ENCODE results near the gene TOPORS.

Gene TOPORS

GRCh38 chr9:32558408-32558934, 6.1 kb upstream of the TOPORS start:
- TF ChIP-seq EZH2phosphoT487 (IDR thresholded peaks at IDR 0.05; ENCODE audit: borderline replicate concordance, low read length) (no peak), CTCF (IDR thresholded peaks at IDR 0.05; ENCODE audit: low read depth, low read length, poor library complexity, severe bottlenecking) (no peak)
- Histone ChIP-seq H3K4me2 (ENCODE audit: low read length) (no peak overlapping the region), H3K9me3 (ENCODE audit: control insufficient read depth, insufficient read depth, low read length) (no peaks in the 10 kb centered on the region), H3K36me3 (ENCODE audit: control insufficient read depth, low read length) (peaks cover 22% of the 10 kb centered on the region), H3K4me1 (ENCODE audit: control insufficient read depth, low read length) (peaks cover 24% of the 10 kb centered on the region), H3K4me3 (ENCODE audit: low read length) (no peak overlapping the region), H3F3A (ENCODE audit: control insufficient read depth, insufficient read depth) (peaks cover 7% of the 10 kb centered on the region), H3K27ac (ENCODE audit: low read depth, low read length) (no peak overlapping the region), H4K20me1 (ENCODE audit: control insufficient read depth, insufficient read depth, low read depth, low read length) (no peaks in the 10 kb centered on the region; the same call in 1 of the 2 replicates), H3K79me2 (ENCODE audit: control insufficient read depth, low read length) (peaks cover 58% of the 10 kb centered on the region), H3K27me3 (ENCODE audit: control insufficient read depth, low read length) (no peaks in the 10 kb centered on the region), H3K9me2 (replicated peaks; ENCODE audit: control insufficient read depth, low read length) (no peaks in the 10 kb centered on the region)

- Histone ChIP-seq H3K4me1 (ENCODE audit: control insufficient read depth, low read length) (peaks cover 34% of the 10 kb centered on the region), H3K9me3 (ENCODE audit: control insufficient read depth, insufficient read depth, low read length) (no peaks in the 10 kb centered on the region), H3F3A (ENCODE audit: control insufficient read depth, insufficient read depth) (peaks cover 11% of the 10 kb centered on the region), H3K4me2 (ENCODE audit: low read length) (no peak overlapping the region), H3K27me3 (ENCODE audit: control insufficient read depth, low read length) (no peaks in the 10 kb centered on the region), H3K27ac (ENCODE audit: low read depth, low read length) (no peak overlapping the region), H3K9me2 (replicated peaks; ENCODE audit: control insufficient read depth, low read length) (no peaks in the 10 kb centered on the region), H4K20me1 (ENCODE audit: control insufficient read depth, insufficient read depth, low read depth, low read length) (peaks cover 9% of the 10 kb centered on the region), H3K36me3 (ENCODE audit: control insufficient read depth, low read length) (peaks cover 40% of the 10 kb centered on the region), H3K79me2 (ENCODE audit: control insufficient read depth, low read length) (peaks cover 80% of the 10 kb centered on the region), H3K4me3 (ENCODE audit: low read length) (no peak overlapping the region)
- TF ChIP-seq CTCF (IDR thresholded peaks at IDR 0.05; ENCODE audit: low read depth, low read length, poor library complexity, severe bottlenecking) (no peak), EZH2phosphoT487 (IDR thresholded peaks at IDR 0.05; ENCODE audit: borderline replicate concordance, low read length) (no peak)
Observed at GRCh38 chr9:32554591-32554990, 2.2 kb upstream of the TOPORS start.

- H3K9me2 ChIP-seq (replicated peaks; ENCODE audit: control insufficient read depth, low read length) = no peaks in the 10 kb centered on the region
- peak overlapping the region; percentile 94; the same call in 1 of the 2 replicates for H3K4me2 ChIP-seq (ENCODE audit: low read length)
- peaks cover 80% of the 10 kb centered on the region for H3K79me2 ChIP-seq (ENCODE audit: control insufficient read depth, low read length)
- H3K27me3 ChIP-seq (ENCODE audit: control insufficient read depth, low read length) = no peaks in the 10 kb centered on the region
- H3F3A ChIP-seq (ENCODE audit: control insufficient read depth, insufficient read depth) = peaks cover 11% of the 10 kb centered on the region
- peaks cover 13% of the 10 kb centered on the region for H4K20me1 ChIP-seq (ENCODE audit: control insufficient read depth, insufficient read depth, low read depth, low read length)
- no peaks in the 10 kb centered on the region for H3K9me3 ChIP-seq (ENCODE audit: control insufficient read depth, insufficient read depth, low read length)
- H3K4me1 ChIP-seq (ENCODE audit: control insufficient read depth, low read length) = peaks cover 29% of the 10 kb centered on the region
- H3K36me3 ChIP-seq (ENCODE audit: control insufficient read depth, low read length) = peaks cover 44% of the 10 kb centered on the region
- no peak for TF ChIP-seq EZH2phosphoT487 (IDR thresholded peaks at IDR 0.05; ENCODE audit: borderline replicate concordance, low read length)
- no peak for TF ChIP-seq CTCF (IDR thresholded peaks at IDR 0.05; ENCODE audit: low read depth, low read length, poor library complexity, severe bottlenecking)
- H3K4me3 ChIP-seq (ENCODE audit: low read length) = no peak overlapping the region
- H3K27ac ChIP-seq (ENCODE audit: low read depth, low read length) = no peak overlapping the region
Observed at GRCh38 chr9:32554107-32554506, 1.7 kb upstream of the TOPORS start.
